H1 (cell line): ENCODE measurements around the gene ANXA9. TPM values are rescaled to one million over a fixed set of nuclear protein-coding genes. Genes with fewer than 3 reads are reported as not detected.

Experiments used
- KDM4A ChIP-seq: IDR thresholded peaks from one replicate; pipeline ENCODE4 v1.7.1; 2012; ENCODE audit warnings: low read depth, mild to moderate bottlenecking, moderate library complexity, low read length, inconsistent platforms; ENCODE audit not compliant: severe bottlenecking
- polyA plus RNA-seq, 7 experiments: library from polyadenylated mRNA; depleted of rRNA in 3 of 7; stranded (reverse) in 5 of 7; unstranded in 2 of 7; fragments of >200 nt in 5 of 7; fragments of 200-250 nt in 2 of 7; gene quantifications; 1 replicate in 5 of 7; 2 replicates in 1 of 7; 4 replicates in 1 of 7; pipeline versions ENCODE4 v1.2.1 to v1.2.3, GENCODE V29; 2011 to 2013; ENCODE audit warnings: missing spikeins in 2 of 7, mixed read lengths in 2 of 7
- total RNA-seq: library from RNA; stranded (reverse); fragmentation: NEBNext Ultra II Directional; extraction: Animal tissue kit (Norgen Biotek cat#: 25700); gene quantifications from 2 replicates; pipeline ENCODE4 v1.2.1, GENCODE V29; 2021

The ANXA9 gene
- total and polyA plus RNA-seq, 2 of the 8 experiments (the other 6 are each of a cell fraction or from before 2014, with no cell fraction given), result 1.8 to 3.5 TPM

DNA sequence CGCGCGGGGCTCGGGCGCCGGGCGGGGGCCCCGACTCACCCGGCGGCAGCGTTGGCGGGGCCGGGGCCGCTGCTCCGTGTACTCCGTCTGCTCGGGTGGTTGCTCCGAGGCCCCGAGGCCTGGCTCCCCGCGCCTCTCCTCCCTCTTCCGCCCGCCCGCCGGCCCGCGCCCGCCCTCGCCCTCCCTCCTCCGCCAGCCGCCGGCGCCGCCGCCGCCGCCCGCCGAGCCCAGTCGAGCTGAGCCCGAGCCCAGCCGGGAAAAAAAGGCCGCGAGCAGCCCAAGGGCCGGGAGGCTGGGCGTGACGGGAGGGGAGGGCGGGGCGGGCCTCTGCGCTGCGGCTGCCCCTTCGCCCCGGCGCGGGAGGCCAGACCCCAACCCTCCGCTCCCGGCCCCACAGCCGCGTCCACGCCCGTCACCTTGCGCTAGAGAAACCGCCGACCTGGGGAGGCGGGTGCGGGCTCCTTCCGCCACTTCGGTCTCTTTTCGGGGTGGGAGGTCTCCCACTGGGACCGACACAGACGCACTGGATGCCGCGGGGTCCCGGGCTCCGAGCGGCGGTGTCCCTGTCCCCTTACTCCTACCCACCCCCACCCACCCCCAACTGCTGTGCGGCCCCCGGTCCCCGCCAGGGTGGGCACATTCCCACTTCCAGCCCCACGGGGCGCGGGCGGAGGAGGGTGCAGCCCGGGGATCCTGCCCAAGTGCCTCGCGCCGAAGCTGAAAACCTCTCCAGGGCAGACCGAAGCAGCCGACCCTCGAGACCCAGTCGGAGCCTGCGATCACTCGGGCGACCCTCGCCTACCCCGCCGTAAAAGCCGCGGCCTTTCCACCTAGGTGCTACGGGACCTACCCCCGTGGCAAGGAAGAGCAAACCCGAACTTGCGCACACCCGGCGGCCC lies 7.3 kb upstream of the ANXA9 start, which contains the start of gene CERS2 (continued):
- peak; percentile 75 for TF ChIP-seq KDM4A
